ENCODE results near the gene KIF3B. TPM values are rescaled to one million over a fixed set of nuclear protein-coding genes. Genes with fewer than 3 reads are reported as not detected.
"Not testable (repeated sequence)": the region's sequence is repeated elsewhere in the genome, so short reads cannot be mapped to it uniquely, and the experiment has no call there.

KIF3B gene
- total RNA-seq, 6 experiments from 2014 or later: 29.9 to 33.7 (median 31.9) TPM

DNA sequence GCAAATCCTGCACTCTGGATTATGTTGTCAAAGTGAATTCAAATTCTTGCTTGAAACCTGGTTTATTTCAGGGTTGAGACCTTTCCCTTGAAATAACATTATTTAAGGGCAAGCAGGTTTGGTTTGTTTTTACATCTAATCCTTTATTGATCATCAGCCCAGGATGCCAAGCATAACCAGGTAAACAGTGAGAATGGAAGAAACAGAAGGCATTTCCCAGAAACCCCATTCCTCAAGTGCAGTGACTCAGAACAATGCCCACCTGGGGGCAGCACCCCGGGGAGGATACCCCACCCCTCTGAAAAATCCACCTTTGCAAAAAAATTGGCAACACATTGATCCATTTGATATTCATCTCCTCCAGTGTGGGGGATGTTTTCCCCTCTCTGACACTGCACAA lies 37.2 kb upstream of the KIF3B start:
- DNase-seq: no peak
- H3K27ac Mint-ChIP-seq: no peak overlapping the region
- TF ChIP-seq, protein P1, sequence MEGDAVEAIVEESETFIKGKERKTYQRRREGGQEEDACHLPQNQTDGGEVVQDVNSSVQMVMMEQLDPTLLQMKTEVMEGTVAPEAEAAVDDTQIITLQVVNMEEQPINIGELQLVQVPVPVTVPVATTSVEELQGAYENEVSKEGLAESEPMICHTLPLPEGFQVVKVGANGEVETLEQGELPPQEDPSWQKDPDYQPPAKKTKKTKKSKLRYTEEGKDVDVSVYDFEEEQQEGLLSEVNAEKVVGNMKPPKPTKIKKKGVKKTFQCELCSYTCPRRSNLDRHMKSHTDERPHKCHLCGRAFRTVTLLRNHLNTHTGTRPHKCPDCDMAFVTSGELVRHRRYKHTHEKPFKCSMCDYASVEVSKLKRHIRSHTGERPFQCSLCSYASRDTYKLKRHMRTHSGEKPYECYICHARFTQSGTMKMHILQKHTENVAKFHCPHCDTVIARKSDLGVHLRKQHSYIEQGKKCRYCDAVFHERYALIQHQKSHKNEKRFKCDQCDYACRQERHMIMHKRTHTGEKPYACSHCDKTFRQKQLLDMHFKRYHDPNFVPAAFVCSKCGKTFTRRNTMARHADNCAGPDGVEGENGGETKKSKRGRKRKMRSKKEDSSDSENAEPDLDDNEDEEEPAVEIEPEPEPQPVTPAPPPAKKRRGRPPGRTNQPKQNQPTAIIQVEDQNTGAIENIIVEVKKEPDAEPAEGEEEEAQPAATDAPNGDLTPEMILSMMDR (IDR thresholded peaks at IDR 0.05): peak; percentile 19; the same call in 1 of the 2 replicates
- no peak overlapping the region for H3K4me3 Mint-ChIP-seq
- H3K36me3 Mint-ChIP-seq (ENCODE audit: low read depth): peaks cover 7% of the 10 kb centered on the region
- no peaks in the 10 kb centered on the region for H3K9me3 Mint-ChIP-seq
- peaks cover 1% of the 10 kb centered on the region for H3K27me3 Mint-ChIP-seq (ENCODE audit: insufficient read depth)
- peaks cover 19% of the 10 kb centered on the region; the same call in 1 of the 2 replicates for H3K4me1 Mint-ChIP-seq (ENCODE audit: low read depth)

DNA sequence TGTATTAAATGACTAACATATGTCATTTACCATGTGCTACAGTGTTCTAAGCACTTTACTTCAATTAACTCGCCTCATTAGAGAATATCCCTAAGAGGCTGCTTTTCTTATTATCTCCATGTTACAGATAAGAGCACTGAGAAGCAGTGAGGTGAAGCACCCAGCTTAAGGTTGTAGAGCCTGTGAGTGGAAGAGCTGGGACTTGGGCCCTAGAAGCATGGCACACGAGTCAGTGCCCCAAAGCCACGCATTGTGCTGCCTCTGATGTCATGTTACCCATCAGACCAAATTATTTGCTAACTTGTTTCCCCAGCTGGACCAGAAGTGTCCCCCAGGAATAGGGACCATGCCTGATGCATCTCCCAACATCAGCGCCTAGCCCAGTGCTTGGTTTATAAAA lies 35.6 kb upstream of the KIF3B start:
- no peaks in the 10 kb centered on the region for H3K36me3 Mint-ChIP-seq (ENCODE audit: low read depth)
- peaks cover 19% of the 10 kb centered on the region; the same call in 1 of the 2 replicates for H3K4me1 Mint-ChIP-seq (ENCODE audit: low read depth)
- H3K27me3 Mint-ChIP-seq (ENCODE audit: insufficient read depth): peaks cover 3% of the 10 kb centered on the region
- no peaks in the 10 kb centered on the region for H3K9me3 Mint-ChIP-seq
- no peak for DNase-seq
- TF ChIP-seq, protein P1 (IDR thresholded peaks at IDR 0.05): no peak
- no peak overlapping the region for H3K27ac Mint-ChIP-seq
- H3K4me3 Mint-ChIP-seq: no peak overlapping the region

DNA sequence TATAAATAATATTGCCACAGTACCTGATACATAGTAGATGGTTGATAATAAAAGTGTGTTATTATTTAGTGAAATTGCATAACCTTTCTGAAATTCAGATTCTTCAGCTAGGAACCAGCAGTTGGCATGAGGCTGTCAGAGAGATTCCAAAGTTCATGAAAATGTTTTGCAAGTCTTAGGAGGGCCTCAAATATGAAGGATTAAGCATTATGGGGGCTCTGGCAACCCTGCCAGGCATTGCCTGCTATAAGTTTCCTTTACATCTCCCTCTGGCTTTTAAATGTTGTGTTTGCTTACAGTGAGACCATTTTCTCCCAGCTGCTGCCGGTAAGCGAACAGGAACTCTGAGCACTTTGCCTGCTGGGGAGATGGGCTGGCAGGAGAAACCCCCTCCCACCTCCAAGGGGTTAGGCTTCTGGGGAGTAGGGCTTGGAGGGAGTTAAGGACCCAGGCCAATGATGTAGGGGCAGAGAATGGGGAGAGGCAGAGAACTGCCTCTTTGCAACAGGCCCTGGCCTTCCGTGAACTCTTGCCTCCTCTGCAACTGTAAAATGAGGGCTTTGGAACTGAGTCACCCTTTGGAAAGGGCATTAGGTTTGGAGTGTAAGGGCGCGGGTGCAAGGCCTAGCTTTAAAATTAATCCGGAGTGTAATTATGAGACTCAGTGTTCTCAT lies 33.2 kb upstream of the KIF3B start:
- Mint-ChIP-seq H3K4me1 (ENCODE audit: low read depth) (peaks cover 19% of the 10 kb centered on the region; the same call in 1 of the 2 replicates), H3K27ac (no peak overlapping the region), H3K4me3 (no peak overlapping the region), H3K9me3 (no peaks in the 10 kb centered on the region), H3K36me3 (ENCODE audit: low read depth) (no peaks in the 10 kb centered on the region), H3K27me3 (ENCODE audit: insufficient read depth) (peaks cover 3% of the 10 kb centered on the region)
- TF ChIP-seq, protein P1 (IDR thresholded peaks at IDR 0.05): no peak
- no peak for DNase-seq

DNA sequence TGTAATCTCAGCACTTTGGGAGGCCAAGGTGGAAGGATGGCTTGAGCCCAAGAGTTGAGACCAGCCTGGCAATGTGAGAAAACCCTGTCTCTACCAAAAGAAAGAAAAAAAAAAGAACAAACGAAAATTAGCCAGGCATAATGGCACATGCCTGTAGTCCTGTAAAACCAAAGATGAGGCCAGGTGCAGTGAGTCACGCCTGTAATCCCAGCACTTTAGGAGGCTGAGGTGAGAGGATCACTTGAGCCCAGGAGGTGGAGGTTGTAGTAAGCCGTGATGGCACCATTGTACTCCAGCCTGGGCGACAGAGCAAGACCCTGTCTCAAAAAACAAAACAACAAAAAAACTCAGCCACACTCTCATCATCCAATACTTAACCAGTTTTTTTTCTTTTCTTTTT lies 32.5 kb upstream of the KIF3B start:
- Mint-ChIP-seq H3K27ac (no peak overlapping the region), H3K4me1 (ENCODE audit: low read depth) (peaks cover 14% of the 10 kb centered on the region; the same call in 1 of the 2 replicates), H3K9me3 (no peaks in the 10 kb centered on the region), H3K4me3 (no peak overlapping the region), H3K36me3 (ENCODE audit: low read depth) (no peaks in the 10 kb centered on the region), H3K27me3 (ENCODE audit: insufficient read depth) (peaks cover 2% of the 10 kb centered on the region)
- TF ChIP-seq, protein P1 (IDR thresholded peaks at IDR 0.05): no peak
- DNase-seq: no peak

DNA sequence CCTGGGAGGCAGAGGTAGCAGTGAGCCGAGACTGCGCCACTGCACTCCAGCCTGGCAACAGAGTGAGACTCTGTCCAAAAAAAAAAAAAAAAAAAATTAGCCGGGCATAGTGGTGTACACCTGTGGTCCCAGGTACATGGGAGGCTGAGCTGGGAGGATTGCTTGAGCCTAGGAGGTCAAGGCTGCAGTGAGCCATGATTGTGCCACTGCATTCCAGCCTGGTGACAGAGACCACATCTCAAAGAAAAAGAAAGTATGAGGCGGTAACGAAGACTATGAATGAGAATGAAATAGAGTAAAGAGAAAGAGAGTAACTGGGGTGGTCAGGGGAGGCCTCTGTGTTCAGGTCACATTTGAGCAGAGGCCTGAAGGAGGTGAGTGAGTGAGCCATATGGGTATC lies 31.2 kb upstream of the KIF3B start:
- H3K36me3 Mint-ChIP-seq (ENCODE audit: low read depth); H3K27ac Mint-ChIP-seq; H3K9me3 Mint-ChIP-seq; H3K4me3 Mint-ChIP-seq; H3K27me3 Mint-ChIP-seq (ENCODE audit: insufficient read depth); DNase-seq; H3K4me1 Mint-ChIP-seq (ENCODE audit: low read depth): not testable (repeated sequence)

DNA sequence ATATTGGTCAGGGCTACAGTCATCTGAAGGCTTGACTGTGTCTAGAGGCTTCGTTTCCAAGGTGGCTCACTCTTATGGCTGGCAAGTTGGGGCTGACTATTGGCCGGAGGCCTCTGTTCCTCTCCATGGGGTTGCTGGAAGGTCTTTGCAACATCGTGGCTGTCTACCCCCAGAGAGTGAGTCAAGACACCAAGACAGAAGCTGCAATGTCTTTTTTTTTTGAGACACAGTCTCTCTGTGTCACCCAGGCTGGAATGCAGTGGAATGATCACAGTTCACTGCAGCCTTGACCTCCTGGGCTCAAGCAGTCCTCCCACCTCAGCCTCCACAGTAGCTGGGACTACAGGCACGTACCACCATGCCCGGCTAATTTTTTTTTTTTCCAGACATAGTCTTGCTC lies 29.4 kb upstream of the KIF3B start:
- Mint-ChIP-seq H3K27ac (no peak overlapping the region), H3K27me3 (ENCODE audit: insufficient read depth) (peaks cover 11% of the 10 kb centered on the region), H3K36me3 (ENCODE audit: low read depth) (no peaks in the 10 kb centered on the region), H3K4me1 (ENCODE audit: low read depth) (peaks cover 8% of the 10 kb centered on the region; the same call in 1 of the 2 replicates), H3K9me3 (no peaks in the 10 kb centered on the region), H3K4me3 (no peak overlapping the region)
- TF ChIP-seq, protein P1 (IDR thresholded peaks at IDR 0.05): no peak
- DNase-seq: no peak
